Activated CD4-positive, alpha-beta T cell treated with anti-CD3 and anti-CD28 coated beads, Interleukin-2, amount 50 U/mL, for 16 hours (primary cell): ENCODE measurements around the gene EPHB3.

Experiments used
- DNase-seq: peaks from one replicate; pipeline ENCODE4 v3.0.0-alpha.2; 2020

EPHB3 gene

GRCh38 chr3:184543843-184544512 is 17.6 kb upstream of the EPHB3 start:
- peak; percentile 85 for DNase-seq

- DNase-seq: no peak
These were observed 17.1 kb upstream of the EPHB3 start for GRCh38 chr3:184544513-184544861.

- DNase-seq: no peak
These were observed 15.8 kb upstream of the EPHB3 start for GRCh38 chr3:184545769-184546168.

DNA sequence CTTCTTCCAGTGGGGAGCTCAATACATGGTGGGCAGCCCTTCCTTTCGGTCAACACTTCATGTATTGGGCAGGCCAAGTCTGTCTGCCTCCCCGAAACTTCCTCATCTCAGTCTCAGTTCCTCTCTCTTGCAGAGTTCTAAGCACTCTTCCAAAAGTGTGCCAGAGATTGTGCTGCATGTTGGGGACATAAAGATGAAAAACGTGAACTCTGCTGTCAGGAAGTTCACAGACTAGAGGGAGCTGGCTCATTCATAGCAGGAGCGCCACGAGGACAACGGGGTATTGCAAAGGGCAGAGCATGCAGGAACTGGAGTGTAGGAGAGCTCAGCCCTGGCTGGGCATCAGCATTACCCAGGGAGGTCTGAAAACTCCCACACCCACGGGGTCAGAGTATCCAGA is 15.3 kb upstream of the EPHB3 start:
- DNase-seq: no peak

GRCh38 chr3:184549796-184550577 is 11.6 kb upstream of the EPHB3 start:
- DNase-seq: no peak

DNA sequence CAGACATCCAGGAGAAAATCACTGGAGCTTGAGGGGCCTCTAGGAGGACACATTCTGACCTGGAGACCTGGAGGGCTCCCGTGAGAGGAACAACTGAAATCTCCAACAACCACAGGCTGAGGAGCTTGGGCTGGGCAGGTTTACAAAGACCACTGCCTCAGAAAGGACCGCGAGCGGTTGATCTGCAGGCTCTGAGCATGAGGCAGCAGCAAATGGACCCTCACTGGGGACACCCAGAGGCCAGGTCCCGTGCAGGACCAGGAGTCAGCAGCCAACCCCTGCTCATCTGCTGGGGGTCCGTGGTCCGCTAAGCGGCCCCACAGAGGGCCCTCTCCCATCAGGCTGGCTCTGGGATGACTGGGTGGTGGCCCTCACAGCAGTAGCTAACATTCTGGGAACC is 10.5 kb upstream of the EPHB3 start:
- no peak for DNase-seq

- no peak for DNase-seq
These were observed 9.8 kb upstream of the EPHB3 start for GRCh38 chr3:184551614-184552256.

DNA sequence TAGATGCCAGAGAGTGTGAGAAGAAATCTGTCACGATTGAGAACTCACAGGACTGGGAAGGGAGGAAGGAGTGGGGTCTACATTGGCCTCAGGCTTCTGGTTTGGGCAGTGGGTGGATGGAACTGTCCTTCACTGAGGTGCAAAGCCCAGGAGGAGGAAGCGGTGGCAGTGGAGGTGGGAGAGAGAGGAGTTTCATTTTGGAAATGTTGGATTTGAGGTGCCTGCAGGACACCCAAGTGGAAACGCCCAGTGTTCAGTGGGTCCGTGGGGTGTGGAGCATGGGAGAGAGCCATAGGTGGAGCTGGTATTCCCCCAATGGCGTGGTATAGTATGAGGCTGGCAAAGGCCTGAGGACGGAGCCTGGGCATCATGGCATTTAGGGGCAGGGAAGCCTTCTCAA is 9.3 kb upstream of the EPHB3 start:
- DNase-seq: no peak

DNA sequence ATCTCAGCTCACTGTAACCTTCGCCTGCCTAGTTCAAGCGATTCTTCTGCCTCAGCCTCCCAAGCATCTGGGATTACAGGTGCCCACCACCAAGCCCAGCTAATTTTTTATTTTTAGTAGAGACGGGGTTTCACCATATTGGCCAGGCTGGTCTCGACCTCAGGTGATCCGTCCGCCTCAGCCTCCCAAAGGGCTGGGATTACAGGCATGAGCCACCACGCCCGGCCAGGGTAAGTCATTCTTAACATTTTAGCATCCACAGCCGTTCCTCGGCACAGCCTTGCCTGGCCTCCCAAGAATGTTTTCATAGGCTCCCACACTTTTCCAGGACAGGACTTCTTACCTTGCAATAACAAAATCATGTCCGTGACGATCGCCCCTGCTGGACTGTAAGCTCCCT is 8.7 kb upstream of the EPHB3 start:
- no peak for DNase-seq

GRCh38 chr3:184553385-184553784 is 8.2 kb upstream of the EPHB3 start:
- DNase-seq: no peak

GRCh38 chr3:184554461-184554860 is 7.1 kb upstream of the EPHB3 start:
- no peak for DNase-seq

DNA sequence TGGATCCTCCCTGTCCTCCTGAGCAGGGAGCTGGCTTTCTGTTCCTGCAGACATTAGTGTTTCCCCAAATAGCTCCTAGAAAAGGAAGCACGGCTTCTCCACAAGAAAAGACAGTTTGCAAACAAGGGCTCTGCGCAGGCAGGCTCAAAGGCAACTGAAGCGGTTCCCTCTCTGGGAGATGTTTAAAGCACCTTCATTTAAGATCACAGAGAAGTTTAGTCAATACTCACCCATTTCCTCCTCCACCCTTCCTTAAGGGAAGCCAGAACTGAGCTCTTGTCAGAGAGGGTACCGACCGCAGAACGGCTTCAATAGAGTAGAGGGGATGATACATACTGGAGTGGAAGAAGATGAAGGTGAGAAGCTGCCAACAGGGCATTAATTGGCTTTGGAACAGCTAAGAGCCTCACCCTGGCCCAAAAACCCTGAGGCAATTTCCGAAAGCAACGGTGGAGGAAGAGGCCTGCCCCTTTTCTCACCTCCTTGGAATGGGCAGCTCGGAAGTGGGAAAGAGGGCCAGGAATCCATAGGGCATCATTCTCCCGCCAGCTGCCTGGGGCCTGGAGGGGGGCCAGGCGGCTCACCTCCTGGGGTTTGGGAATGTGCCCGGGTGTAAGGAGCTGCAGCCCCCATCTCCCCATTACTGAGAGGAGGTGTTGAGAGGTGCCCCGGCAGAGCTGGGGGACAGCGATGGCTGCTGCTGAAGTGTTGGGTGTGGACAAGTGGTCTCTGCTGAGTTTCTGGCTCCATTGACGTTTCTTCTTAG is 4.8 kb upstream of the EPHB3 start:
- DNase-seq: no peak

DNA sequence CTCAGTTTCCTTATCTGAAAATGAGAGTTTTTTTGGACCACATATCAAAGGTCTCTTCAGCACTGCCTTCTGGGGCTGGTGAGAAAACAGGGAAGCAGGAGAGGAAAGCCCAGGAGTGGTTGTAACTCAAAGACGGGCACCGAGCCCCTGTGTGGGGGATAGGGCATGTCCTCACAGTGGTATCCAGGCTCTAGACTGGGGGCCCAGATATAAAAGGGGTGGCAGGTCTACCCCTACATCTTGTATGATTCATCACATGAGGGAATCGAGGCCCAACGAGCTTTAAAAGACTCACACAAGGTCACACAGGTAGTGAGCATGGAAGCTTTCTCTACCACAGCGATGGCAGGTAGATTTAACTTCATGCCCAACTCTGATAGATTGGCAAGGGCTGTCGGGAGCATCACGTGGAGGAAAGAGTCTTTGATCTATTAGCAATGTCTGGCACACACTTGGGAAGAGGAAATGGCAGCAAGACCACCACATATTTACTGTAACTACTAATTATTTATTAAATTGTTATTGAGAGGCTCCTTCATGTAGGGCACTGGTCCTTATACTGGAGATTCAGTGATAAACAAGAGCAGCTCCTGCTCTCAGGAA is 4.1 kb upstream of the EPHB3 start:
- DNase-seq: no peak

DNA sequence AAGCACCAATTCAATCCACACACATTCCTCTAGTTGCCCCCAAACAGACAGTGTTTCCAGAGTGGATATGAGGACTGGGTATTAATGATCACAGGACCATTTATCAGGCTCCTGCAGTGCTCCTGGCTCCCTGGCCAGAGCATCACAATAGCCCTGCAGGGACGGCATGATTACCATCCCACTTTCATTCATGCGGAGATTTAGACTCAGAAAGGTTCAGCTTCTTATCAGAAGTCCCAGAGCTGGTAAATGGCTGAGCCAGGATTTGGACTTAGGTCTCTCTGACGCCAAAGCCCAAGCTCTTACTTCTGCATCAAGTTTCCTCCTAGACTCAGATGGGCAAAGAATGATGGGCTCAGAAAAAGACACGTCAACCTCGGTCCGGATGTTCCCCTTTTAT is 2.9 kb upstream of the EPHB3 start:
- no peak for DNase-seq

GRCh38 chr3:184559336-184559735 is 2.2 kb upstream of the EPHB3 start:
- DNase-seq: no peak

- no peak for DNase-seq
These were observed 1.1 kb upstream of the EPHB3 start for GRCh38 chr3:184560531-184560930.

- DNase-seq: no peak
These were observed 610 bp downstream of the EPHB3 start for GRCh38 chr3:184561913-184562877.

GRCh38 chr3:184562878-184563560 is 1.4 kb downstream of the EPHB3 start:
- no peak for DNase-seq

- no peak for DNase-seq
These were observed 2.0 kb downstream of the EPHB3 start for GRCh38 chr3:184563561-184563925.

- DNase-seq: no peak
These were observed 2.5 kb downstream of the EPHB3 start for GRCh38 chr3:184563941-184564684.
